ENCODE measurements around the gene IQCK. TPM values are rescaled to one million over a fixed set of nuclear protein-coding genes. Genes with fewer than 3 reads are reported as not detected.

IQCK gene
- polyA plus RNA-seq, 1 experiment, result 4.5 TPM

GRCh38 chr16:19696328-19696727, 21.7 kb upstream of the IQCK start:
- ChIA-PET CTCF (interaction anchor here (0.9 to 1.3 kb wide), 3 partner anchors 9 to 22 kb away, joined by 4 to 5 read pairs (median 5); partner anchors contain the start of genes IQCK and KNOP1), POLR2A (interaction anchor here (0.6 kb wide), 1 partner anchor 137 kb away, joined by 4 read pairs; no protein-coding TSS in a partner anchor)
- no peak overlapping the region for H3K4me3 ChIP-seq (ENCODE audit: low read depth, low read length)

GRCh38 chr16:19696961-19697360, 21.1 kb upstream of the IQCK start:
- DNase-seq (ENCODE audit: low read depth), result no peak
- Histone ChIP-seq H3K36me3 (ENCODE audit: control insufficient read depth, insufficient read depth, low read length) (peaks cover 2% of the 10 kb centered on the region; the same call in 1 of the 2 replicates), H3K4me3 (ENCODE audit: low read depth, low read length) (no peak overlapping the region), H3K27me3 (ENCODE audit: control insufficient read depth, insufficient read depth, low read length) (no peaks in the 10 kb centered on the region)
- ChIA-PET CTCF (interaction anchor here (0.6 to 1.3 kb wide), 4 partner anchors 8 to 89 kb away, joined by 4 to 5 read pairs (median 5); partner anchors contain the start of genes IQCK and KNOP1), POLR2A (interaction anchor here (0.6 kb wide), 1 partner anchor 137 kb away, joined by 4 read pairs; no protein-coding TSS in a partner anchor)
- TF ChIP-seq CTCF (IDR thresholded peaks at IDR 0.05; ENCODE audit: insufficient read depth, low read depth, low read length), result no peak

More at GRCh38 chr16:19696328-19696727, 21.7 kb upstream of the IQCK start:
- DNase-seq (ENCODE audit: low read depth), result peak; percentile 82
- TF ChIP-seq CTCF (IDR thresholded peaks at IDR 0.05; ENCODE audit: insufficient read depth, low read depth, low read length), result no peak
- H3K27me3 ChIP-seq (ENCODE audit: control insufficient read depth, insufficient read depth, low read length), result no peaks in the 10 kb centered on the region
- peaks cover 2% of the 10 kb centered on the region for H3K36me3 ChIP-seq (ENCODE audit: control insufficient read depth, insufficient read depth, low read length)

GRCh38 chr16:19697756-19698318, 20.2 kb upstream of the IQCK start:
- POLR2A ChIA-PET, result no interaction called here
- no peak overlapping the region for H3K4me3 ChIP-seq (ENCODE audit: low read depth, low read length)
- no peak for DNase-seq (ENCODE audit: low read depth)
- TF ChIP-seq CTCF (IDR thresholded peaks at IDR 0.05; ENCODE audit: insufficient read depth, low read depth, low read length), result no peak
- CTCF ChIA-PET, result no interaction called here
- H3K27me3 ChIP-seq (ENCODE audit: control insufficient read depth, insufficient read depth, low read length), result no peaks in the 10 kb centered on the region
- peaks cover 2% of the 10 kb centered on the region; the same call in 1 of the 2 replicates for H3K36me3 ChIP-seq (ENCODE audit: control insufficient read depth, insufficient read depth, low read length)

GRCh38 chr16:19698480-19699465, 19.3 kb upstream of the IQCK start:
- no peak for DNase-seq (ENCODE audit: low read depth)
- CTCF ChIA-PET, result interaction anchor here (1.6 kb wide), 1 partner anchor 188 kb away, joined by 5 read pairs; no protein-coding TSS in a partner anchor
- no peak for TF ChIP-seq CTCF (IDR thresholded peaks at IDR 0.05; ENCODE audit: insufficient read depth, low read depth, low read length)
- Histone ChIP-seq H3K36me3 (ENCODE audit: control insufficient read depth, insufficient read depth, low read length) (0 out of 2 replicates have a peak, but pooled peaks cover 1% of the 10 kb centered on the region), H3K4me3 (ENCODE audit: low read depth, low read length) (no peak overlapping the region), H3K27me3 (ENCODE audit: control insufficient read depth, insufficient read depth, low read length) (no peaks in the 10 kb centered on the region)
- POLR2A ChIA-PET, result no interaction called here

GRCh38 chr16:19699472-19699871, 18.6 kb upstream of the IQCK start:
- CTCF ChIA-PET, result interaction anchor here (1.6 kb wide), 1 partner anchor 187 kb away, joined by 5 read pairs; no protein-coding TSS in a partner anchor
- no peak for DNase-seq (ENCODE audit: low read depth)
- Histone ChIP-seq H3K27me3 (ENCODE audit: control insufficient read depth, insufficient read depth, low read length) (no peaks in the 10 kb centered on the region), H3K4me3 (ENCODE audit: low read depth, low read length) (no peak overlapping the region), H3K36me3 (ENCODE audit: control insufficient read depth, insufficient read depth, low read length) (0 out of 2 replicates have a peak, but pooled peaks cover 1% of the 10 kb centered on the region)
- POLR2A ChIA-PET, result no interaction called here
- TF ChIP-seq CTCF (IDR thresholded peaks at IDR 0.05; ENCODE audit: insufficient read depth, low read depth, low read length), result no peak

Data from BJ (cell line).